BE2C (cell line): ENCODE results near the gene TRDN.

Source experiments
- DNase-seq: peaks from one replicate; pipeline ENCODE4 v3.0.0-alpha.2; 2020
- H3K27me3 ChIP-seq: fragments of 250-450 bp; sonication (Bioruptor Pico); 2 replicates; pipeline ENCODE4 v1.5.1; 2020; ENCODE audit warnings: mild to moderate bottlenecking
- H3K36me3 ChIP-seq: fragments of 250-450 bp; sonication (Bioruptor Pico); 2 replicates; pipeline ENCODE4 v1.5.1; 2020; ENCODE audit warnings: mild to moderate bottlenecking
- H3K4me1 ChIP-seq: fragments of 250-450 bp; sonication (Bioruptor Pico); 2 replicates; pipeline ENCODE4 v1.5.1; 2020
- H3K4me3 ChIP-seq: 2 replicates; pipeline ENCODE4 v1.5.1; 2011; ENCODE audit warnings: low read depth, low read length
- H3K9me3 ChIP-seq: fragments of 250-450 bp; sonication (Bioruptor Pico); 2 replicates; pipeline ENCODE4 v1.5.1; 2020
- CTCF ChIP-seq: IDR thresholded peaks from 2 replicates; pipeline ENCODE4 v1.5.1; 2012; ENCODE audit warnings: mild to moderate bottlenecking, low read depth, low read length

The TRDN gene

GRCh38 chr6:123215211-123215610, 421.5 kb downstream of the TRDN start:
- Histone ChIP-seq H3K4me1 (no peaks in the 10 kb centered on the region), H3K9me3 (no peaks in the 10 kb centered on the region; the same call in 1 of the 2 replicates), H3K36me3 (no peaks in the 10 kb centered on the region), H3K4me3 (no peak overlapping the region), H3K27me3 (no peaks in the 10 kb centered on the region)
- TF ChIP-seq CTCF = no peak
- DNase-seq = no peak

- no peaks in the 10 kb centered on the region for H3K4me1 ChIP-seq
- no peak overlapping the region for H3K4me3 ChIP-seq
- no peaks in the 10 kb centered on the region; the same call in 1 of the 2 replicates for H3K9me3 ChIP-seq
- TF ChIP-seq CTCF = no peak
- no peak for DNase-seq
- no peaks in the 10 kb centered on the region for H3K36me3 ChIP-seq
- H3K27me3 ChIP-seq = no peaks in the 10 kb centered on the region
These were observed 422.3 kb downstream of the TRDN start for GRCh38 chr6:123214433-123214832.

DNA sequence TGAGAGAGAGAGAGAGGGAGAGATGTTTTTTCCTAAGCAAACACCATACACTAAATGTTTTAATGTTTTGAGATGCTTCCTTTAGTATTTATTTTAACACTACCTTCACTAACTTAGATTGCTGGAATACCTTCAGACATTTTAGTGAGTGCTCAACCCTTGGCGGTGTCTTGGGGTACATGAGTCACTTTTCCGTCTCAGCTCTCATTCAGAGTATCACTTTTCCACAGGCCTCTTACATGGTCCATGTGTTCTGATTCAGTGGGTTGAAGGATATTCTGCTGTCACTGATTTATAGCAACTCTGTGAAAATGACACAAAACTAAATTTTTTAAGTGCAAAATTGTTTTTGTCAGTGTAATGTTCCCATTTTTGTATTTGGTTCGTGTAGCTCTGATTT, 422.8 kb downstream of the TRDN start:
- no peak for DNase-seq
- no peak for TF ChIP-seq CTCF
- no peaks in the 10 kb centered on the region; the same call in 1 of the 2 replicates for H3K9me3 ChIP-seq
- H3K4me3 ChIP-seq = no peak overlapping the region
- no peaks in the 10 kb centered on the region for H3K27me3 ChIP-seq
- no peaks in the 10 kb centered on the region for H3K36me3 ChIP-seq
- H3K4me1 ChIP-seq = no peaks in the 10 kb centered on the region

- TF ChIP-seq CTCF = no peak
- no peaks in the 10 kb centered on the region for H3K4me1 ChIP-seq
- no peak overlapping the region for H3K4me3 ChIP-seq
- H3K27me3 ChIP-seq = no peaks in the 10 kb centered on the region
- no peak for DNase-seq
- H3K36me3 ChIP-seq = no peaks in the 10 kb centered on the region
- no peaks in the 10 kb centered on the region; the same call in 1 of the 2 replicates for H3K9me3 ChIP-seq
These were observed 424.8 kb downstream of the TRDN start for GRCh38 chr6:123211777-123212545.

- no peaks in the 10 kb centered on the region for H3K27me3 ChIP-seq
- H3K36me3 ChIP-seq = no peaks in the 10 kb centered on the region
- no peaks in the 10 kb centered on the region for H3K4me1 ChIP-seq
- no peak for TF ChIP-seq CTCF
- DNase-seq = no peak
- H3K9me3 ChIP-seq = no peaks in the 10 kb centered on the region; the same call in 1 of the 2 replicates
- no peak overlapping the region for H3K4me3 ChIP-seq
These were observed 426.1 kb downstream of the TRDN start for GRCh38 chr6:123210645-123211044.

- H3K27me3 ChIP-seq = no peaks in the 10 kb centered on the region
- no peaks in the 10 kb centered on the region for H3K36me3 ChIP-seq
- TF ChIP-seq CTCF = no peak
- H3K4me3 ChIP-seq = no peak overlapping the region
- DNase-seq = no peak
- H3K4me1 ChIP-seq = no peaks in the 10 kb centered on the region
- no peaks in the 10 kb centered on the region for H3K9me3 ChIP-seq
These were observed 428.7 kb downstream of the TRDN start for GRCh38 chr6:123207967-123208510.
